Coronary artery (tissue), 2 donors: ENCODE results near the gene ZDHHC17.
"Not testable (repeated sequence)": the region's sequence is repeated elsewhere in the genome, so short reads cannot be mapped to it uniquely, and the experiment has no call there.

ENCODE experiments used
- DNase-seq: peaks from one replicate; pipeline ENCODE4 v3.0.0-alpha.2; 2017; ENCODE audit warnings: low spot score
- H3K27ac ChIP-seq, 2 donors: fragments of 200-600 bp; sonication (generic); one replicate each; pipeline ENCODE4 v1.5.1; 2016 to 2019
- H3K4me3 ChIP-seq: fragments of 200-600 bp; sonication (generic); 2 replicates; pipeline ENCODE4 v1.5.1; 2016; ENCODE audit warnings: mild to moderate bottlenecking, moderate library complexity
- CTCF ChIP-seq: fragments of 200-600 bp; sonication (generic); IDR thresholded peaks from one replicate; pipeline ENCODE4 v1.5.1; 2019; ENCODE audit warnings: antibody characterized with exemption

ZDHHC17 gene

DNA sequence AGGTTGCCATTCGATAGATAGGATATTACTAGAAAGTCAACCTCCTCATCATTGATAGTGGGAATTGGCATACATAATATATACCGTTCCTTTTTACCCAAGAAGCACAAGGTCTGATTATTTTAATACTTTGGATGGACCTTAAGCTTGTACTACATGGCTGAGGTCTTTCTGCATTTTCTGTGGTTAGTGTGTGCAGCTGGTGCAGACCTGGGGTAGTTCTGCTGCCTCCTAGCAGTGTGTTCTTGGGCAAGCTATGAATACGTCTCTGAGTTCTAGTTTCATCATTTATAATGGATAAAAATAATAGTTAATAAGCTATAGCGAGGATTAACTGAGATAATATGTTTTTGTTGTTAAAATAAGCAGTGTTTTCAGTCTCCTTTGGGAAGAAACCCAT lies 2.2 kb downstream of the ZDHHC17 start:
- no peak for DNase-seq
- H3K27ac ChIP-seq = no peak overlapping the region
- H3K4me3 ChIP-seq = no peak overlapping the region
- no peak for TF ChIP-seq CTCF

- no peak for DNase-seq
- no peak overlapping the region for H3K27ac ChIP-seq
- no peak for TF ChIP-seq CTCF
- no peak overlapping the region for H3K4me3 ChIP-seq
Measured at GRCh38 chr12:76768576-76768975, 4.7 kb downstream of the ZDHHC17 start.

GRCh38 chr12:76777765-76778216 lies 13.9 kb downstream of the ZDHHC17 start:
- TF ChIP-seq CTCF = no peak
- no peak overlapping the region for H3K27ac ChIP-seq

GRCh38 chr12:76778364-76778763 lies 14.4 kb downstream of the ZDHHC17 start:
- H3K4me3 ChIP-seq = no peak overlapping the region
- no peak for DNase-seq
- no peak overlapping the region for H3K27ac ChIP-seq
- TF ChIP-seq CTCF = no peak

More at GRCh38 chr12:76777765-76778216, 13.9 kb downstream of the ZDHHC17 start:
- DNase-seq = no peak
- no peak overlapping the region for H3K4me3 ChIP-seq

GRCh38 chr12:76779310-76779709 lies 15.4 kb downstream of the ZDHHC17 start:
- H3K4me3 ChIP-seq, DNase-seq, H3K27ac ChIP-seq: not testable (repeated sequence)

- H3K27ac ChIP-seq = no peak overlapping the region
- no peak for TF ChIP-seq CTCF
- H3K4me3 ChIP-seq = no peak overlapping the region
- DNase-seq = no peak
Measured at GRCh38 chr12:76781321-76781720, 17.4 kb downstream of the ZDHHC17 start.

DNA sequence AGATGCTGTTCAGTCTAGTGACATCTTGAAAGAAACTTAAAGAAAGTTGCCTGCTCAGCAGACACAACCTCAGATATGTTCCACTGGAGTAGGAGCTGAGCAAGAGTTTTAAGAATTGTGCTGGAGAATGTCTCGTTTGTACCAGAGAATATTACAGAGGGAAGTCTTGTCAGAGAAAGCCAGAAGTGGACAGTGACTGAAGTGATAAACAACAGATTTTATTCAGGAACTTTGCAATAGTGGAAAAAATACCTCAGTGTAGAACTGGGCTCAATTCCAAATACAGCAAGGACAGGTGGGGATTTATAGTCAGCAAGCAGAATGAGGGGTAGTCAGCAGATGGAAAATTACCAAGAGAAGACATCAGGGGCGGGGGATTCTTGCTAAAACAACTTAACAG lies 18.6 kb downstream of the ZDHHC17 start:
- Histone ChIP-seq H3K4me3 (no peak overlapping the region), H3K27ac (peak overlapping the region in 1 of 2 donors; percentile 38)
- DNase-seq = no peak
- TF ChIP-seq CTCF = no peak

DNA sequence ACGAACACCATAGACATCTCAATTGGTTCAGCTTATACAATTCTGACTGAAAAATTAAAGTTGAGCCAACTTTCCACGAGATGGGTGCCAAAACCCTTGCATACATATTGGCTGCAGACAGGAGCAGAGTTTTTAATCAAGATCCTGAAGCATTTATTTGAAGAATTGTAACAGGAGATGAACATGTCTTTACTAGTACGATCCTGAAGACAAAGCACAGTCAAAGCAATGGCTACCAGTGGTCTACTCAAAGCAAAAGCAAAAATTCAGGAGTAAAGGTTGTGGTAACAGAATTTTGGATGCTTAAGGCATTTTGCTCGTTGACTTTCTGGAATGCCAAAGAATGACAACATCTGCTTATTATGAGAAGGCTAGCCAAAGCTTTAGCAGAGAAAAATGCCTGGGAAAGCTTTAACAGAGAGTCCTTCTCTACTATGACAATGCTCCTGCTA lies 20.7 kb downstream of the ZDHHC17 start:
- no peak for TF ChIP-seq CTCF

More for the DNA sequence above, 20.7 kb downstream of the ZDHHC17 start:
- Histone ChIP-seq H3K27ac (peak overlapping the region; percentile 41 to 75), H3K4me3 (peak overlapping the region; percentile 57)
- no peak for DNase-seq
